Measurements from ENCODE around the gene RPL13. TPM values are rescaled to one million over a fixed set of nuclear protein-coding genes. Genes with fewer than 3 reads are reported as not detected.

RPL13 gene
- total and polyA plus RNA-seq, 2 of the 13 experiments (the other 11 are each of a cell fraction or from before 2014, with no cell fraction given): 2,988 to 4,411 TPM

- TF ChIP-seq, protein P1, sequence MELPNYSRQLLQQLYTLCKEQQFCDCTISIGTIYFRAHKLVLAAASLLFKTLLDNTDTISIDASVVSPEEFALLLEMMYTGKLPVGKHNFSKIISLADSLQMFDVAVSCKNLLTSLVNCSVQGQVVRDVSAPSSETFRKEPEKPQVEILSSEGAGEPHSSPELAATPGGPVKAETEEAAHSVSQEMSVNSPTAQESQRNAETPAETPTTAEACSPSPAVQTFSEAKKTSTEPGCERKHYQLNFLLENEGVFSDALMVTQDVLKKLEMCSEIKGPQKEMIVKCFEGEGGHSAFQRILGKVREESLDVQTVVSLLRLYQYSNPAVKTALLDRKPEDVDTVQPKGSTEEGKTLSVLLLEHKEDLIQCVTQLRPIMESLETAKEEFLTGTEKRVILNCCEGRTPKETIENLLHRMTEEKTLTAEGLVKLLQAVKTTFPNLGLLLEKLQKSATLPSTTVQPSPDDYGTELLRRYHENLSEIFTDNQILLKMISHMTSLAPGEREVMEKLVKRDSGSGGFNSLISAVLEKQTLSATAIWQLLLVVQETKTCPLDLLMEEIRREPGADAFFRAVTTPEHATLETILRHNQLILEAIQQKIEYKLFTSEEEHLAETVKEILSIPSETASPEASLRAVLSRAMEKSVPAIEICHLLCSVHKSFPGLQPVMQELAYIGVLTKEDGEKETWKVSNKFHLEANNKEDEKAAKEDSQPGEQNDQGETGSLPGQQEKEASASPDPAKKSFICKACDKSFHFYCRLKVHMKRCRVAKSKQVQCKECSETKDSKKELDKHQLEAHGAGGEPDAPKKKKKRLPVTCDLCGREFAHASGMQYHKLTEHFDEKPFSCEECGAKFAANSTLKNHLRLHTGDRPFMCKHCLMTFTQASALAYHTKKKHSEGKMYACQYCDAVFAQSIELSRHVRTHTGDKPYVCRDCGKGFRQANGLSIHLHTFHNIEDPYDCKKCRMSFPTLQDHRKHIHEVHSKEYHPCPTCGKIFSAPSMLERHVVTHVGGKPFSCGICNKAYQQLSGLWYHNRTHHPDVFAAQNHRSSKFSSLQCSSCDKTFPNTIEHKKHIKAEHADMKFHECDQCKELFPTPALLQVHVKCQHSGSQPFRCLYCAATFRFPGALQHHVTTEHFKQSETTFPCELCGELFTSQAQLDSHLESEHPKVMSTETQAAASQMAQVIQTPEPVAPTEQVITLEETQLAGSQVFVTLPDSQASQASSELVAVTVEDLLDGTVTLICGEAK (IDR thresholded peaks at IDR 0.05): no peak
- TF ChIP-seq, protein P1 (CRISPR knock-in tag; IDR thresholded peaks at IDR 0.05): no peak
- TF ChIP-seq NFRKB (IDR thresholded peaks at IDR 0.05) (no peak), MZF1 (CRISPR knock-in tag; IDR thresholded peaks at IDR 0.05; ENCODE audit: borderline replicate concordance) (0 out of 2 replicates have a peak, but pooled peaks have one; percentile 44), KLF6 (CRISPR knock-in tag; IDR thresholded peaks at IDR 0.05) (no peak), SNAPC4 (CRISPR knock-in tag; IDR thresholded peaks at IDR 0.05) (no peak), ZNF780A (CRISPR knock-in tag; IDR thresholded peaks at IDR 0.05) (0 out of 2 replicates have a peak, but pooled peaks have one; percentile 84), SPEN (CRISPR knock-in tag; IDR thresholded peaks at IDR 0.05; ENCODE audit: low read depth) (peak; percentile 13; the same call in 1 of the 2 replicates), GLMP (CRISPR knock-in tag; IDR thresholded peaks at IDR 0.05; ENCODE audit: borderline replicate concordance) (no peak), TRIM22 (IDR thresholded peaks at IDR 0.05) (no peak), ATF7-NPFF (CRISPR knock-in tag; IDR thresholded peaks at IDR 0.05; ENCODE audit: low read depth) (0 out of 2 replicates have a peak, but pooled peaks have one; percentile 41), MLLT10 (CRISPR knock-in tag; IDR thresholded peaks at IDR 0.05) (no peak), ZNF235 (CRISPR knock-in tag; IDR thresholded peaks at IDR 0.05; ENCODE audit: borderline replicate concordance) (no peak), ZNF709 (CRISPR knock-in tag; IDR thresholded peaks at IDR 0.05) (no peak)
Measured at GRCh38 chr16:89565256-89565505, 4.7 kb downstream of the RPL13 start (continued).
